WTC11 (cell line): ENCODE results near the gene COG6. TPM values are rescaled to one million over a fixed set of nuclear protein-coding genes. Genes with fewer than 3 reads are reported as not detected.

Experiments used
- ATAC-seq: fragments of 200-7000 bp; cut with Tn5 transposase; 2 replicates; pipeline ENCODE4 v1.10.0; 2021; ENCODE audit warnings: mild to moderate bottlenecking, moderate library complexity
- CTCF ChIA-PET: fragments of 300-600 bp; sonication (Branson Sonifier 250); formaldehyde crosslinking; loops from one replicate; lab custom pipeline; 2021; ENCODE audit warnings: antibody characterized with exemption; lab: Charles Lee
- POLR2A ChIA-PET: fragments of 350-600 bp; sonication (Branson Sonifier 250); formaldehyde crosslinking; loops from one replicate; lab custom pipeline; 2021; ENCODE audit warnings: antibody characterized with exemption; lab: Charles Lee
- DNase-seq: peaks from one replicate; pipeline ENCODE4 v3.0.0; 2021; ENCODE audit warnings: low spot score
- H3K27ac Mint-ChIP-seq: 2 replicates; pipeline ENCODE4 v1.8.0; 2021; ENCODE audit warnings: mixed read lengths
- H3K27me3 Mint-ChIP-seq: 2 replicates; pipeline ENCODE4 v1.8.0; 2021; ENCODE audit warnings: low read depth, mild to moderate bottlenecking, moderate library complexity, mixed read lengths
- H3K36me3 Mint-ChIP-seq: 2 replicates; pipeline ENCODE4 v1.8.0; 2021; ENCODE audit warnings: mixed read lengths
- H3K4me1 Mint-ChIP-seq: 2 replicates; pipeline ENCODE4 v1.8.0; 2022; ENCODE audit warnings: mixed read lengths
- H3K4me3 Mint-ChIP-seq: 2 replicates; pipeline ENCODE4 v1.8.0; 2021; ENCODE audit warnings: mild to moderate bottlenecking, moderate library complexity, mixed read lengths
- H3K9me3 Mint-ChIP-seq: 2 replicates; pipeline ENCODE4 v1.8.0; 2021; ENCODE audit warnings: mixed read lengths
- ATF3 ChIP-seq: sonication (generic); formaldehyde crosslinking; conservative IDR thresholded peaks from 2 replicates; pipeline ENCODE4 v1.8.1; 2022; ENCODE audit warnings: mild to moderate bottlenecking, missing genetic modification reagents
- CREM ChIP-seq: sonication (generic); formaldehyde crosslinking; IDR thresholded peaks from 2 replicates; pipeline ENCODE4 v1.8.1; 2022; ENCODE audit warnings: mild to moderate bottlenecking, missing genetic modification reagents, moderate library complexity
- CTCF ChIP-seq: fragments of 200-600 bp; IDR thresholded peaks from 2 replicates; pipeline ENCODE4 v1.8.0; 2022; ENCODE audit warnings: antibody characterized with exemption
- ELF4 ChIP-seq: sonication (generic); formaldehyde crosslinking; IDR thresholded peaks from 2 replicates; pipeline ENCODE4 v1.8.1; 2022; ENCODE audit warnings: low read depth, mild to moderate bottlenecking, moderate library complexity, missing genetic modification reagents
- EMX1 ChIP-seq: fragments of 250-450 bp; sonication (Bioruptor Pico); IDR thresholded peaks from 2 replicates; pipeline ENCODE4 v1.8.0; 2021; ENCODE audit warnings: mild to moderate bottlenecking
- FOXJ3 ChIP-seq: sonication (generic); formaldehyde crosslinking; IDR thresholded peaks from 2 replicates; pipeline ENCODE4 v1.9.0; 2021; ENCODE audit warnings: missing genetic modification reagents, mild to moderate bottlenecking, borderline replicate concordance
- FOXK1 ChIP-seq: sonication (generic); formaldehyde crosslinking; IDR thresholded peaks from 2 replicates; pipeline ENCODE4 v1.8.0; 2022; ENCODE audit warnings: mild to moderate bottlenecking, moderate library complexity, missing genetic modification reagents
- FOXP4 ChIP-seq: sonication (generic); formaldehyde crosslinking; IDR thresholded peaks from 2 replicates; pipeline ENCODE4 v1.8.0; 2022; ENCODE audit warnings: mild to moderate bottlenecking, missing genetic modification reagents
- HMGXB4 ChIP-seq: sonication (generic); formaldehyde crosslinking; IDR thresholded peaks from 2 replicates; pipeline ENCODE4 v1.8.1; 2023; ENCODE audit warnings: mild to moderate bottlenecking, moderate library complexity, missing genetic modification reagents
- JAZF1 ChIP-seq: fragments of 250-450 bp; sonication (Bioruptor Pico); IDR thresholded peaks from 2 replicates; pipeline ENCODE4 v1.9.0; 2021; ENCODE audit warnings: moderate library complexity, mild to moderate bottlenecking, inconsistent platforms
- MXD4 ChIP-seq: fragments of 250-450 bp; sonication (Bioruptor Pico); IDR thresholded peaks from 2 replicates; pipeline ENCODE4 v1.8.0; 2021; ENCODE audit warnings: mild to moderate bottlenecking, moderate library complexity, borderline replicate concordance
- SOX15 ChIP-seq: fragments of 250-450 bp; sonication (Bioruptor Pico); IDR thresholded peaks from 2 replicates; pipeline ENCODE4 v1.9.0; 2021; ENCODE audit warnings: mild to moderate bottlenecking
- ZNF425 ChIP-seq: fragments of 250-450 bp; sonication (Bioruptor Pico); conservative IDR thresholded peaks from 2 replicates; pipeline ENCODE4 v1.9.0; 2021; ENCODE audit warnings: mild to moderate bottlenecking
- ZSCAN18 ChIP-seq: fragments of 250-450 bp; sonication (Bioruptor Pico); IDR thresholded peaks from 2 replicates; pipeline ENCODE4 v2.1.2; 2022; ENCODE audit warnings: mild to moderate bottlenecking, moderate library complexity
- total RNA-seq: library from RNA; stranded (reverse); gene quantifications from 3 replicates; pipeline ENCODE4 v1.2.3, GENCODE V29; 2021

The COG6 gene
- total RNA-seq, 1 experiment from 2014 or later, result 23.0 TPM

GRCh38 chr13:39688278-39688677 is 32.8 kb downstream of the COG6 start:
- H3K9me3 Mint-ChIP-seq, result no peaks in the 10 kb centered on the region
- H3K27ac Mint-ChIP-seq, result no peak overlapping the region
- DNase-seq (no peak), ATAC-seq (no peak)
- H3K4me1 Mint-ChIP-seq, result no peaks in the 10 kb centered on the region
- peaks cover 2% of the 10 kb centered on the region; the same call in 1 of the 2 replicates for H3K36me3 Mint-ChIP-seq
- ChIA-PET POLR2A (no interaction called here), CTCF (no interaction called here)
- H3K4me3 Mint-ChIP-seq, result no peak overlapping the region
- no peaks in the 10 kb centered on the region for H3K27me3 Mint-ChIP-seq
- TF ChIP-seq FOXJ3 (CRISPR knock-in tag) (no peak), ZNF425 (CRISPR knock-in tag) (no peak), FOXP4 (CRISPR knock-in tag) (no peak)

GRCh38 chr13:39688699-39689405 is 33.4 kb downstream of the COG6 start:
- H3K27ac Mint-ChIP-seq, result no peak overlapping the region
- H3K27me3 Mint-ChIP-seq, result no peaks in the 10 kb centered on the region
- TF ChIP-seq SOX15 (no peak), JAZF1 (CRISPR knock-in tag) (no peak), ATF3 (no peak), EMX1 (no peak), CTCF (no peak), CREM (CRISPR knock-in tag) (no peak), ZSCAN18 (CRISPR knock-in tag) (no peak), ELF4 (CRISPR knock-in tag) (no peak), MXD4 (CRISPR knock-in tag) (no peak), FOXK1 (CRISPR knock-in tag) (no peak), HMGXB4 (CRISPR knock-in tag) (no peak)
- ATAC-seq (no peak), DNase-seq (no peak)
- H3K36me3 Mint-ChIP-seq, result peaks cover 2% of the 10 kb centered on the region; the same call in 1 of the 2 replicates
- POLR2A ChIA-PET, result no interaction called here
- no peaks in the 10 kb centered on the region for H3K4me1 Mint-ChIP-seq
- CTCF ChIA-PET, result no interaction called here
- H3K4me3 Mint-ChIP-seq, result no peak overlapping the region
- H3K9me3 Mint-ChIP-seq, result no peaks in the 10 kb centered on the region
